Right renal cortex interstitium (tissue), 3 donors: ENCODE measurements around the gene ERCC6L2. TPM values are rescaled to one million over a fixed set of nuclear protein-coding genes. Genes with fewer than 3 reads are reported as not detected.

ENCODE experiments used
- DNase-seq, 3 donors: peaks; one replicate each; pipeline ENCODE4 v3.0.0-alpha.2; 2013; ENCODE audit warnings: low read depth in 3 of 3, low spot score in 2 of 3
- polyA plus RNA-seq, 3 donors: library from polyadenylated mRNA; unstranded; fragments of 120-200 nt; gene quantifications; one replicate each; pipeline ENCODE4 v1.2.1, GENCODE V29; 2013; ENCODE audit not compliant: insufficient read length in 3 of 3

Gene ERCC6L2
- polyA plus RNA-seq, 3 donors = 48.0 to 55.7 (median 53.6) TPM

- DNase-seq = no peak
These were observed 98.9 kb downstream of the ERCC6L2 start for GRCh38 chr9:95974389-95974788.

- no peak for DNase-seq
These were observed 101.9 kb downstream of the ERCC6L2 start for GRCh38 chr9:95977371-95977770.

- DNase-seq = no peak
These were observed 102.6 kb downstream of the ERCC6L2 start for GRCh38 chr9:95978106-95978505.

GRCh38 chr9:95979446-95979845 lies 104.0 kb downstream of the ERCC6L2 start:
- no peak for DNase-seq

GRCh38 chr9:95980262-95981125 lies 105.0 kb downstream of the ERCC6L2 start:
- no peak for DNase-seq

GRCh38 chr9:95981761-95982390 lies 106.4 kb downstream of the ERCC6L2 start:
- no peak for DNase-seq

DNA sequence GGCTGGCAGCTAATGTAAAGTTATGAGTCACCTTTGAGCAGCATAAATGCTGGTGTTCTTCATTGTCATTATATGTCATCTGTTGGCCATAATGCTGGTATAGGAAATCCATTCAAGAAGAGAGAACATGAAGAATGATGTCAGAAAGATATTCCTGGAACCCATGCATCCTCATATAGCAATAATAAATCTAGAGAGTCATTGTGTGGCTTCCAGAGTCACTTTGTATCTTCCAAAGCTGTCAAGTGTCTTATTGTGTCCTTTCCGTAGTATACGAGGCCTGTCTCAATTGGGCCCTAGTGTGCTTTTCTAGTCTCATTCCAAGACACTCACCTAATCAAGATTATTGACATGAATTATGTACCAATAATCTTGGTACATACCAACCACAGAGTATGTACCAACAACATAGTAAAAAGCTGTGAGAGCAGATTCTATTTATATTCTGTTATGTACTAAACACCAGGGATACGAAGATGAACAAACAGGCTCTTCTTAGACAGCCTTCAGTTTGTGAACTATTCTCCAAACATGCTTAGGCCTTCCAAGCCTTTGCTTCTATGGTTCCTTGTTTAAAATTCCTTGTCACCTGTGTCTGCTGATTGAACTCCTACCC lies 110.1 kb downstream of the ERCC6L2 start:
- DNase-seq = no peak

DNA sequence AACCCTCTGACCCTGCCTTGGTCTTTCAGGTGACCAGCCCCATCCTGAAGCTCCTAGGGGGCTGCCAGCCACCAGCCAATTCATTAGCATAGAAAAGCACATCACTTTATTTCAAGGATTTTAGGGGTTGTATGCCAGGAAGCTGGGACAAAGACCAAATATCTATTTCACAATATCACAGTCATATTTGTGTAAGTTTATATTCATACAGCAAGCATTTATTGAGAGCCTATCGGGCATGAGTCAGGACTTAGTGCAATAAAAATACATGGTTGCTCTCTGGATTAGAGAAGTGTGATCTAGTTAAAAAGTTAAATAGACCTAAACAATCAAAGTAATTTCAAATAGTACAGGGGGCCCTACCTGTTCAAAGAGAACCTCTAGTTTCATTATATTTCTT lies 113.8 kb downstream of the ERCC6L2 start:
- DNase-seq = no peak

GRCh38 chr9:95991326-95991725 lies 115.8 kb downstream of the ERCC6L2 start:
- DNase-seq = no peak

DNA sequence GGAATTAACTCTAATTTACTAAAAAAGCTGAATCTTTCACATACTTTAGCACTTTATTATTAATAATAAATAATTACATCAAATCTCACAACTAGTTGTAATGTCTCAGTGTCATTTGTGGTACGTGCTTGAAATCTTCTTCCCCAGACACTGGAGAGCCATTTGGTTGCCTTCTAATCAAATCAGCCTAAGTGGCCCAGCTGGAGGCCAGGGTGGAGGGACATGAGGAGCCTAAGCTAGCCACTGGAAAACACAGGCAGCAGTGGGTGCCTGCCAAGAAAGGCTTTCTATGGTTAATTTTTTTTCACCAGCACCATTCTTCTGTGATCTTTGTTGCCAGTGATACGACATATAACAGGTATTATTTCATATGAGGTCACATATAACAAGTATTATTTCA lies 117.0 kb downstream of the ERCC6L2 start:
- DNase-seq = no peak

- no peak for DNase-seq
These were observed 117.8 kb downstream of the ERCC6L2 start for GRCh38 chr9:95993337-95993736.

- DNase-seq = no peak
These were observed 123.9 kb downstream of the ERCC6L2 start for GRCh38 chr9:95999390-95999789.

- DNase-seq = no peak
These were observed 128.9 kb downstream of the ERCC6L2 start for GRCh38 chr9:96004379-96004778.

DNA sequence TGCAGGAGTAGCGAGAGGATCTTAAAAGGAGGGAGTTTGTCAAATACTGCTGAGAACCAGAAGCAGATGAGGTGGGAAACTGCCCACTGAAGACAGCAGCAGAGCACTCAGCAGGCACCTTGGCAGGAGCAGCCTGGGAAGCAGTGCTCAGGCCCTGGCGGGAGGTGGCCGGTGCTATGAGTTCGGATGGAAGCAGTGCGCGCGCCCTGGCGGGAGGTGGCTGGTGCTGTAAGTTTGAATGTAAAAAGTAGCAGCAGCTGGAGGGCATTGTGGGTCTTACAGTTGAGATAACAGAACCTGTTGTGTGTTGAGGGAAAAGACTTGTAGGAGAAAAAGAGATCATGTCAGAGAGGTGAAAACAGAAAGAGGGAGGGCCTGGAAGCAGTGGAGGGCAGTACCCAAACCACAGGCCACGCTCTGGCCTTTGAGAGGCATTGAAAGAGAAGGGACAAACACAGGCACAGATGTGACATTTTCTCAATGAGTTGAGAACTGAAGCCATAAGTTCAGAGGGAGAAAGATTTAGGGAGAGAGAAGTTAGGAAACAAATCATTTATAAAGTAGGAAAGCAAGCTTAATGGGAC lies 130.9 kb downstream of the ERCC6L2 start:
- DNase-seq = no peak

GRCh38 chr9:96006961-96007360 lies 131.5 kb downstream of the ERCC6L2 start:
- DNase-seq = no peak

DNA sequence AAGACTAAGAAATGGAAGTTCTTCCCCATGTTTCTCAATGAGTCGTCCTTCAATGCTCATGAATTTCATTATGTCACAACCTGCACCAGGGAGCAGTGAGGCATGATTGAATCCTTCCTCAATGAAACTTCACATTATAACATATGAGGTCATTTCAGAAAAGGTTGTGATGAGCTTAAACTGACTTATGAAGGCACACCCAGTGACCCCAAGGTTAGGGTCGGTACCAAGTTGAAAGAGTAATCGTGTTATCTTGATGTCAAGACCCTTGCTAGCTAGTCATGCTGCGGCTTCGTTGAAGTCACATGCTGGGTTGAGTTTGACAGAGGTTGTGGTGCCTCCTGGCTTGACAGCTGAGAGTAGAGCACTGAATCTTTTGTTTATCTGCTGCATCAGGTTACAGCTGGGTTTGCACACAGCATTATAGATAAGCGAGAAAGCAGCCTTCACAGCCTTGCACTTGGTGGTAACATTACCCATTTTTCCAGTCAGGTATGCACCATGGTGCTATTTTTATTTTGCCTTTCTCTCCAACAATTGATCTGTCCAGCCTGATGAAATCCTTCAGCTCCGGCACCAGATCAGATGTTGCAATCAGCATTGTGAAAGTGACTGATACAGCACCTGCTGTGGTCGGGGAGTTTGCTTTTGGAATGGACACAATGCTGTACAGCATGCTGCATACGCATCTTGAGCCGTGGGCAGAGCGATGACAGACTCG lies 133.2 kb downstream of the ERCC6L2 start:
- no peak for DNase-seq

DNA sequence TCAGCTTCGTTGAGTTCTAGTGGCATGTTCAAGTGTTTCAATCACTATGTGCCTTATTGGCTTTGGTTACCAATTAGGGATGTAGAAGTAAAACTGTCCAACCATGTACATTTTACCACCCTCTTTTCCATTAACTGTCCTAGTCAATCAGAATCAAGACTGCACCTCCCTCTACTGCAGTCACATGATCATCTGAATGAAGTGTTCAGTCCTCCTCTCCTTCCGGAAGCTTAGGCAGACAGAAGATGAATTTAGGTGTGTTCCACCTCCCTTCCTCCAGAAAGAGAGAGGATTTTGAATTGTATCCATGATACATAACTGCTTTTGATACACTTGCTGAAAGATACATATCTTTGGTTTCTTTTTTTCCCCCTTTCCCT lies 133.7 kb downstream of the ERCC6L2 start:
- no peak for DNase-seq

GRCh38 chr9:96009690-96010472 lies 134.4 kb downstream of the ERCC6L2 start:
- no peak for DNase-seq

GRCh38 chr9:96014078-96014477 lies 138.6 kb downstream of the ERCC6L2 start:
- DNase-seq = no peak
